KMS-11 (cell line): ENCODE measurements around the gene NKX2-2.

Source experiments
- H2AFZ ChIP-seq: fragments of 200-600 bp; sonication (generic); 2 replicates; pipeline ENCODE4 v1.6.1; 2016; ENCODE audit warnings: antibody characterized with exemption, mixed run types, low read depth
- H3K27ac ChIP-seq: fragments of 200-600 bp; sonication (generic); 2 replicates; pipeline ENCODE4 v1.6.1; 2016; ENCODE audit warnings: mild to moderate bottlenecking, mixed run types
- H3K27me3 ChIP-seq: fragments of 200-600 bp; sonication (generic); 2 replicates; pipeline ENCODE4 v1.6.1; 2017; ENCODE audit warnings: mild to moderate bottlenecking, low read depth, mixed run types, moderate library complexity; ENCODE audit not compliant: insufficient read depth
- H3K36me3 ChIP-seq: fragments of 200-600 bp; sonication (generic); 2 replicates; pipeline ENCODE4 v1.6.1; 2017; ENCODE audit warnings: mild to moderate bottlenecking, mixed run types; ENCODE audit not compliant: insufficient read depth
- H3K4me1 ChIP-seq: fragments of 200-600 bp; sonication (generic); 2 replicates; pipeline ENCODE4 v1.6.1; 2016; ENCODE audit warnings: mild to moderate bottlenecking, low read depth, mixed run types; ENCODE audit not compliant: poor library complexity, severe bottlenecking
- H3K4me2 ChIP-seq: fragments of 200-600 bp; sonication (generic); 2 replicates; pipeline ENCODE4 v1.7.0; 2016; ENCODE audit warnings: mild to moderate bottlenecking, mixed run types
- H3K4me3 ChIP-seq: fragments of 200-600 bp; sonication (generic); IDR thresholded peaks from 2 replicates; pipeline ENCODE4 v1.6.1; 2017; ENCODE audit warnings: low read depth, low read length, mixed read lengths; ENCODE audit not compliant: insufficient read depth
- H3K79me2 ChIP-seq: fragments of 200-600 bp; sonication (generic); 2 replicates; pipeline ENCODE4 v1.6.1; 2016; ENCODE audit warnings: low read depth, mixed run types; ENCODE audit not compliant: insufficient read depth
- H3K9ac ChIP-seq: fragments of 200-600 bp; sonication (generic); 2 replicates; pipeline ENCODE4 v1.6.1; 2016; ENCODE audit warnings: mild to moderate bottlenecking, mixed run types
- H4K20me1 ChIP-seq: fragments of 200-600 bp; sonication (generic); 2 replicates; pipeline ENCODE4 v1.6.1; 2016; ENCODE audit warnings: mild to moderate bottlenecking, mixed run types; ENCODE audit not compliant: insufficient read depth
- CTCF ChIP-seq: fragments of 200-600 bp; sonication (generic); conservative IDR thresholded peaks from 2 replicates; pipeline ENCODE4 v1.6.1; 2017; ENCODE audit warnings: low read depth, mild to moderate bottlenecking, antibody characterized with exemption, low read length, moderate library complexity, mixed read lengths

The NKX2-2 gene

GRCh38 chr20:21505161-21505809 lies 8.6 kb downstream of the NKX2-2 start:
- H3K4me1 ChIP-seq: peaks cover 26% of the 10 kb centered on the region
- H4K20me1 ChIP-seq: no peaks in the 10 kb centered on the region
- H3K4me3 ChIP-seq: no peak overlapping the region
- H3K4me2 ChIP-seq: peak overlapping the region; percentile 57; the same call in 1 of the 2 replicates
- H3K27ac ChIP-seq: no peak overlapping the region
- H3K27me3 ChIP-seq: no peaks in the 10 kb centered on the region
- peak overlapping the region; percentile 66 for H2AFZ ChIP-seq
- no peaks in the 10 kb centered on the region for H3K36me3 ChIP-seq
- TF ChIP-seq CTCF: peak; percentile 84
- no peaks in the 10 kb centered on the region for H3K79me2 ChIP-seq
- peak overlapping the region; percentile 76; the same call in 1 of the 2 replicates for H3K9ac ChIP-seq

GRCh38 chr20:21504323-21504722 lies 9.5 kb downstream of the NKX2-2 start:
- no peak for TF ChIP-seq CTCF
- H3K4me2 ChIP-seq: peak overlapping the region; percentile 34; the same call in 1 of the 2 replicates
- H3K36me3 ChIP-seq: no peaks in the 10 kb centered on the region
- no peak overlapping the region for H3K27ac ChIP-seq
- no peak overlapping the region for H3K9ac ChIP-seq
- H2AFZ ChIP-seq: no peak overlapping the region
- H3K79me2 ChIP-seq: no peaks in the 10 kb centered on the region
- H3K4me3 ChIP-seq: no peak overlapping the region
- H3K27me3 ChIP-seq: no peaks in the 10 kb centered on the region
- H4K20me1 ChIP-seq: no peaks in the 10 kb centered on the region
- H3K4me1 ChIP-seq: peaks cover 26% of the 10 kb centered on the region

GRCh38 chr20:21503345-21503744 lies 10.5 kb downstream of the NKX2-2 start:
- Histone ChIP-seq H3K9ac (no peak overlapping the region), H3K27me3 (no peaks in the 10 kb centered on the region), H4K20me1 (no peaks in the 10 kb centered on the region), H3K27ac (no peak overlapping the region), H2AFZ (no peak overlapping the region), H3K79me2 (no peaks in the 10 kb centered on the region), H3K36me3 (no peaks in the 10 kb centered on the region), H3K4me1 (peaks cover 26% of the 10 kb centered on the region), H3K4me3 (no peak overlapping the region), H3K4me2 (peak overlapping the region; percentile 50; the same call in 1 of the 2 replicates)
- no peak for TF ChIP-seq CTCF

- no peaks in the 10 kb centered on the region for H3K27me3 ChIP-seq
- no peak overlapping the region for H3K4me3 ChIP-seq
- H3K4me1 ChIP-seq: peaks cover 26% of the 10 kb centered on the region
- H2AFZ ChIP-seq: no peak overlapping the region
- H3K36me3 ChIP-seq: no peaks in the 10 kb centered on the region
- H4K20me1 ChIP-seq: no peaks in the 10 kb centered on the region
- H3K27ac ChIP-seq: no peak overlapping the region
- no peak overlapping the region for H3K9ac ChIP-seq
- no peak overlapping the region for H3K4me2 ChIP-seq
- TF ChIP-seq CTCF: no peak
- H3K79me2 ChIP-seq: no peaks in the 10 kb centered on the region
Observed at GRCh38 chr20:21501184-21501583, 12.7 kb downstream of the NKX2-2 start.
